ENCODE data around the gene VSTM2B.

The VSTM2B gene

DNA sequence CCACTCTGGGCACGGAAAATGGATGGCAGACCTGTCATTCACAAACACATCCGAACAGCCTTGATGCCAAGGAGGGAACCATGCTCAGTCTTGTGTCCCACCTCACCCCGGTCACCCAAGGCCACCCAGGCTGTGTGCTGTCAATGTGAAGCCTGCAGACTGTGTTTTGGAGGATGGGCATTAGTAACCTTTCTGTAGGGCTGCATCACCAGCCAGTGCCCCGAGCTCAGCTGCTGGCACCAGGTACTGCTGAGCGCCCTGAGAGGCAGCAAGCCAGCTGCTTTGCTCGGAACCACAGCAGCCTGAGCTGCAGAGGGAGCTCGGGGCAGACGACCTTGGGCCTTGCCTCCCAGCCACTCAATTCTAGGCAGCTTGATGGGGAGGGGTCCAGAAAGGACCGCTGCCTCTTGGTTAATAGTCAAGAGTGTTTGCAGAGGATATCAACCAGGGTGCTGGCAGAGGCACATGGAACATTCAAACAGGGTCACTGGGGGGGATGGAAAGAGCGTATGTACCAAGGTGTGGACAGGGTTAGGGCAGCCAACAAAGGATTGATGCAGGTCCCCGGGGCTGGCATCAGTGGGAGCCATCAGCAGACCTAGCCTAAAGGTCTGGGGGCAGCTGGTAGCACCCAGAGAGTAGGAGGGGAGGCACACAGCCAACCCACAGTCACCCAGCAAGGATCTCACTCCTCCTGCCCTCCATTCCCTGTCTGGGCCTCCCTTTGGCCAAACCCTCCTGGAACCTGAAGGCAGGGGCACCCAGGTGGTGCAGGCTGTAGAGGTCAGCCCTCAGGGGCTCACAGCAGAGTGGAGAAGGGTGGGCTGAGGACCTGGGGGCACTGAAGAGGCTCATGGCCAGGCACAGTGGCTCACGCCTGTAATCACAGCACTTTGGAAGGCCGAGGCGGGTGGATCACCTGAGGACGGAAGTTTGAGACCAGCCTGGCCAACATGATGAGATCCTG, 8.1 kb downstream of the VSTM2B start:
- Histone ChIP-seq H2AFZ (ENCODE audit: low read depth, low read length) (no peak overlapping the region), H3K4me3 (ENCODE audit: insufficient read depth in 1 of 2, low read depth in 1 of 2, low read length in 2 of 2) (no peak overlapping the region), H2BK120ac (ENCODE audit: low read depth, low read length) (no peak overlapping the region), H2BK15ac (ENCODE audit: low read depth, poor library complexity, severe bottlenecking) (no peak overlapping the region), H3K23ac (ENCODE audit: low read length in 2 of 2) (no peak overlapping the region), H2BK5ac (ENCODE audit: low read depth, low read length, poor library complexity, severe bottlenecking) (no peak overlapping the region), H3K27ac (ENCODE audit: low read length, poor library complexity, severe bottlenecking) (no peak overlapping the region), H3K79me1 (replicated peaks; ENCODE audit: low read length, poor library complexity, severe bottlenecking) (no peaks in the 10 kb centered on the region), H3K4me1 (ENCODE audit: control insufficient read depth, insufficient read depth, low read depth, low read length) (peaks cover 5% of the 10 kb centered on the region), H3K4ac (ENCODE audit: low read depth in 1 of 2, low read length in 2 of 2) (no peak overlapping the region), H2AK5ac (ENCODE audit: low read length, severe bottlenecking) (no peak overlapping the region), H3K36me3 (ENCODE audit: control insufficient read depth in 1 of 2, insufficient read depth in 2 of 2, low read depth in 1 of 2, low read length in 2 of 2) (no peaks in the 10 kb centered on the region), H2BK12ac (ENCODE audit: low read length in 2 of 2) (no peak overlapping the region), H3K14ac (ENCODE audit: low read length in 2 of 2) (no peak overlapping the region), H3K4me2 (ENCODE audit: low read length, poor library complexity, severe bottlenecking) (no peak overlapping the region), H3K27me3 (ENCODE audit: control insufficient read depth in 1 of 2, insufficient read depth in 1 of 2, low read length in 2 of 2) (peaks cover 38 to 77% of the 10 kb centered on the region in 2 experiments), H4K91ac (ENCODE audit: low read length) (no peak overlapping the region), H3K9me3 (ENCODE audit: control insufficient read depth, low read length) (no peaks in the 10 kb centered on the region), H3K9ac (ENCODE audit: low read length) (no peak overlapping the region), H4K8ac (ENCODE audit: low read length) (no peak overlapping the region), H3K18ac (ENCODE audit: low read depth in 1 of 2, low read length in 2 of 2) (no peak overlapping the region)
- 69% methylated on average over 14 of the region's 15 CpGs for WGBS
- no peak for DNase-seq

DNA sequence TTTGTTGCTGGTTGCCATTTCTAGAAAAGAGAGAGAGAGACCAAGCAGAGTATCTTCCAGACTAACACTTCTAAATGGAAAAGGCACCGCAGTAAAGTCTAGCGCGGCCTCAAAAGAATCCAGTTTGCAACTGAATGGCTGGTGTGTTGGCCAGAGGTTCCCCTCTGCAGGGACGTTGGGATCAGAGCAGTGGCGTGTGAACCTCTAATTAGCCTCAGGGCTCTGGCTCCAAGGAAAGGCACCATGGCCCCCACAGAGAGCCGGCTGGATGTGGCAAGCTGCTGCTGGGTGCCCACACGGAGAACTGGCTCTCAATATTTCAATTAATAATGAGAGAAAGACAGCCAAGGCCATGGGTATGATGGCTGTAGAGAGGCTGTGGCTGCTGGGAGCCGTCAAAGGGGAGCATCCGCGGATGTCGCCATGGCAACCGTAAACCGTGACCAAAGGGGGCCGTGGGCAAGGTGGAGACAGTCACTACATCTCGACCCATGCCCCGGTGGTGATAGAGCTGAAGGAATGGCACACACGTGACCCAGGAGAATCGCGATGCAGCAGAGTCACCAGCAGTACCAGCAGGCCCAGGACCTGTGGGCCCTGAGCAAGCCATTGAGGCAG, 9.5 kb downstream of the VSTM2B start:
- H3K9me3 ChIP-seq (ENCODE audit: control insufficient read depth, low read length): no peaks in the 10 kb centered on the region
- H4K8ac ChIP-seq (ENCODE audit: low read length): no peak overlapping the region
- no peak overlapping the region for H2BK5ac ChIP-seq (ENCODE audit: low read depth, low read length, poor library complexity, severe bottlenecking)
- H3K9ac ChIP-seq (ENCODE audit: low read length): no peak overlapping the region
- H3K27ac ChIP-seq (ENCODE audit: low read length, poor library complexity, severe bottlenecking): no peak overlapping the region
- H2BK120ac ChIP-seq (ENCODE audit: low read depth, low read length): no peak overlapping the region
- no peak overlapping the region for H3K4me3 ChIP-seq (ENCODE audit: insufficient read depth in 1 of 2, low read depth in 1 of 2, low read length in 2 of 2)
- H2BK15ac ChIP-seq (ENCODE audit: low read depth, poor library complexity, severe bottlenecking): peak overlapping the region; percentile 16
- peaks cover 26 to 66% of the 10 kb centered on the region in 2 experiments for H3K27me3 ChIP-seq (ENCODE audit: control insufficient read depth in 1 of 2, insufficient read depth in 1 of 2, low read length in 2 of 2)
- H4K91ac ChIP-seq (ENCODE audit: low read length): no peak overlapping the region
- H2BK12ac ChIP-seq (ENCODE audit: low read length in 2 of 2): no peak overlapping the region
- H3K4me2 ChIP-seq (ENCODE audit: low read length, poor library complexity, severe bottlenecking): no peak overlapping the region
- H3K18ac ChIP-seq (ENCODE audit: low read depth in 1 of 2, low read length in 2 of 2): no peak overlapping the region
- no peak overlapping the region for H3K23ac ChIP-seq (ENCODE audit: low read length in 2 of 2)
- no peak overlapping the region for H2AFZ ChIP-seq (ENCODE audit: low read depth, low read length)
- no peak for DNase-seq
- 72% methylated on average over 19 of the region's 19 CpGs for WGBS
- no peaks in the 10 kb centered on the region for H3K36me3 ChIP-seq (ENCODE audit: control insufficient read depth in 1 of 2, insufficient read depth in 2 of 2, low read depth in 1 of 2, low read length in 2 of 2)
- no peak overlapping the region for H2AK5ac ChIP-seq (ENCODE audit: low read length, severe bottlenecking)
- H3K4me1 ChIP-seq (ENCODE audit: control insufficient read depth, insufficient read depth, low read depth, low read length): no peaks in the 10 kb centered on the region
- no peak overlapping the region for H3K14ac ChIP-seq (ENCODE audit: low read length in 2 of 2)
- H3K79me1 ChIP-seq (replicated peaks; ENCODE audit: low read length, poor library complexity, severe bottlenecking): no peaks in the 10 kb centered on the region
- no peak overlapping the region for H3K4ac ChIP-seq (ENCODE audit: low read depth in 1 of 2, low read length in 2 of 2)

DNA sequence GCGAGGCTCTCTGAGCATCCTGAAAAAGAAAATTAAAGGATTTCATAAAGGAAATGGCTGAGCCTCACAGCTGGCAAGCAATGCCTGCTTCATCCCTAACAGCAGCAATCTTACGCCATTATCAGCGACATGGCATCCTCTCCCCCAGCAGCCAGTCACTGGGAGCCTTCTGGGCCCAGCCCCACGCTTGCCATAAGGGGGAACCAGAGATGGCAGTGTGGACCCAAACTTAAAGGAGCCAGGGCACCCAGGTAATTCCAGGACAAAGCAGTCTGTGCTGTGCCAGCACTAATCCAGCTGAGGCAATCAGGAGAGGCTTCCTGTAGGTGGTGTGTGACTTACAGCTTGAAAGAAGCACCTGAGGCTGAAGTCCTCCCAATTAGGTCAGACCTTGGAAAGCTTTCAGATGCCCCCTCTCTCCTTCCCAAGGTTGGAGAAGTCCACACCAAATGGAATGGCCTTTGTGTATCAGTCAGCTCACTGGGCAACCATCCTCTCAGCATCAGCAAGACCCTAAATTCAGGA, 10.3 kb downstream of the VSTM2B start:
- H3K4me1 ChIP-seq (ENCODE audit: control insufficient read depth, insufficient read depth, low read depth, low read length): no peaks in the 10 kb centered on the region
- peaks cover 1% of the 10 kb centered on the region for H3K9me3 ChIP-seq (ENCODE audit: control insufficient read depth, low read length)
- H3K27me3 ChIP-seq (ENCODE audit: control insufficient read depth in 1 of 2, insufficient read depth in 1 of 2, low read length in 2 of 2): peaks cover 19 to 63% of the 10 kb centered on the region in 2 experiments
- no peak overlapping the region for H3K4ac ChIP-seq (ENCODE audit: low read depth in 1 of 2, low read length in 2 of 2)
- DNase-seq: no peak
- no peak overlapping the region for H3K27ac ChIP-seq (ENCODE audit: low read length, poor library complexity, severe bottlenecking)
- no peak overlapping the region for H2BK120ac ChIP-seq (ENCODE audit: low read depth, low read length)
- no peak overlapping the region for H4K91ac ChIP-seq (ENCODE audit: low read length)
- H3K9ac ChIP-seq (ENCODE audit: low read length): no peak overlapping the region
- no peaks in the 10 kb centered on the region for H3K36me3 ChIP-seq (ENCODE audit: control insufficient read depth in 1 of 2, insufficient read depth in 2 of 2, low read depth in 1 of 2, low read length in 2 of 2)
- H3K23ac ChIP-seq (ENCODE audit: low read length in 2 of 2): no peak overlapping the region
- no peak overlapping the region for H3K14ac ChIP-seq (ENCODE audit: low read length in 2 of 2)
- no peak overlapping the region for H3K4me2 ChIP-seq (ENCODE audit: low read length, poor library complexity, severe bottlenecking)
- no peak overlapping the region for H4K8ac ChIP-seq (ENCODE audit: low read length)
- no peak overlapping the region for H2BK5ac ChIP-seq (ENCODE audit: low read depth, low read length, poor library complexity, severe bottlenecking)
- no peak overlapping the region for H3K4me3 ChIP-seq (ENCODE audit: insufficient read depth in 1 of 2, low read depth in 1 of 2, low read length in 2 of 2)
- H2AK5ac ChIP-seq (ENCODE audit: low read length, severe bottlenecking): no peak overlapping the region
- H2BK15ac ChIP-seq (ENCODE audit: low read depth, poor library complexity, severe bottlenecking): no peak overlapping the region
- no peak overlapping the region for H2BK12ac ChIP-seq (ENCODE audit: low read length in 2 of 2)
- no peaks in the 10 kb centered on the region for H3K79me1 ChIP-seq (replicated peaks; ENCODE audit: low read length, poor library complexity, severe bottlenecking)
- 52% methylated on average over 4 of the region's 4 CpGs for WGBS
- H3K18ac ChIP-seq (ENCODE audit: low read depth in 1 of 2, low read length in 2 of 2): no peak overlapping the region
- no peak overlapping the region for H2AFZ ChIP-seq (ENCODE audit: low read depth, low read length)

DNA sequence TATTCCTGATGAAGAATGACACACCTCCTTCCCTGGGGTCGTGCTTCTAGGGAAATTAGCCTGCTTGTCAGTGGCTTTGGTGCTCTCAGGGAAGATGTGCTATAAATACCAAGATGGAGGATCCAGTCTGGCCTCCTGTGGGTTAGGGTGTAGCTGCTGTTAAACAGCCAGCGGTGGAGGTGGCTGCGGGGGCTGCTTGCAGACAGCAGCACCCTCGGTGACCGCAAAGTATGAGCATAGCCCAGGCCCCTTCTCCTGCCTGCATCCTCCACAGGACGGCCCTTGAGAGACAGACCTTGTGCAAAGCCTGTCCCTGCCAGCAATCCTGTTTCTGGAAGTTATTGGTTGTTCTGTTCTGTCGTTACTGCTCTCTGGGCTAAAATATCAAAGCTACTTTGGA, 11.4 kb downstream of the VSTM2B start:
- Histone ChIP-seq H3K4me3 (ENCODE audit: insufficient read depth in 1 of 2, low read depth in 1 of 2, low read length in 2 of 2) (no peak overlapping the region), H2AK5ac (ENCODE audit: low read length, severe bottlenecking) (no peak overlapping the region), H2AFZ (ENCODE audit: low read depth, low read length) (no peak overlapping the region), H3K14ac (ENCODE audit: low read length in 2 of 2) (no peak overlapping the region), H3K9me3 (ENCODE audit: control insufficient read depth, low read length) (peaks cover 6% of the 10 kb centered on the region), H3K4me2 (ENCODE audit: low read length, poor library complexity, severe bottlenecking) (no peak overlapping the region), H2BK120ac (ENCODE audit: low read depth, low read length) (no peak overlapping the region), H4K91ac (ENCODE audit: low read length) (no peak overlapping the region), H3K4me1 (ENCODE audit: control insufficient read depth, insufficient read depth, low read depth, low read length) (no peaks in the 10 kb centered on the region), H3K4ac (ENCODE audit: low read depth in 1 of 2, low read length in 2 of 2) (no peak overlapping the region), H3K79me1 (replicated peaks; ENCODE audit: low read length, poor library complexity, severe bottlenecking) (no peaks in the 10 kb centered on the region), H3K18ac (ENCODE audit: low read depth in 1 of 2, low read length in 2 of 2) (no peak overlapping the region), H3K23ac (ENCODE audit: low read length in 2 of 2) (no peak overlapping the region), H2BK5ac (ENCODE audit: low read depth, low read length, poor library complexity, severe bottlenecking) (no peak overlapping the region), H3K36me3 (ENCODE audit: control insufficient read depth in 1 of 2, insufficient read depth in 2 of 2, low read depth in 1 of 2, low read length in 2 of 2) (no peaks in the 10 kb centered on the region), H4K8ac (ENCODE audit: low read length) (no peak overlapping the region), H2BK12ac (ENCODE audit: low read length in 2 of 2) (no peak overlapping the region), H3K27ac (ENCODE audit: low read length, poor library complexity, severe bottlenecking) (no peak overlapping the region), H3K9ac (ENCODE audit: low read length) (no peak overlapping the region), H3K27me3 (ENCODE audit: control insufficient read depth in 1 of 2, insufficient read depth in 1 of 2, low read length in 2 of 2) (peaks cover 7 to 51% of the 10 kb centered on the region in 2 experiments), H2BK15ac (ENCODE audit: low read depth, poor library complexity, severe bottlenecking) (no peak overlapping the region)
- DNase-seq: no peak
- WGBS: 76% methylated on average over 5 of the region's 7 CpGs
